RKO (cell line): ENCODE measurements around the gene ZNF710.

Source experiments
- DNase-seq: peaks from one replicate; pipeline ENCODE4 v3.0.0-alpha.2; 2016; ENCODE audit warnings: low spot score

Gene ZNF710

GRCh38 chr15:90082140-90082715 is 81.1 kb downstream of the ZNF710 start:
- no peak for DNase-seq

GRCh38 chr15:90083419-90083818 is 82.3 kb downstream of the ZNF710 start:
- DNase-seq: no peak

GRCh38 chr15:90083954-90084607 is 83.0 kb downstream of the ZNF710 start:
- DNase-seq: no peak

GRCh38 chr15:90084876-90085423 is 83.8 kb downstream of the ZNF710 start:
- no peak for DNase-seq

- no peak for DNase-seq
Observed at GRCh38 chr15:90085565-90085964, 84.4 kb downstream of the ZNF710 start.

- peak; percentile 49 for DNase-seq
Observed at GRCh38 chr15:90086868-90087268, 85.7 kb downstream of the ZNF710 start.

- DNase-seq: peak; percentile 34
Observed at GRCh38 chr15:90087454-90088154, 86.5 kb downstream of the ZNF710 start.

- no peak for DNase-seq
Observed at GRCh38 chr15:90090226-90090848, 89.2 kb downstream of the ZNF710 start.

GRCh38 chr15:90091156-90091931 is 90.2 kb downstream of the ZNF710 start:
- DNase-seq: no peak

GRCh38 chr15:90095521-90095959 is 94.4 kb downstream of the ZNF710 start:
- DNase-seq: no peak

- DNase-seq: no peak
Observed at GRCh38 chr15:90097475-90097874, 96.4 kb downstream of the ZNF710 start.

GRCh38 chr15:90099072-90099867 is 98.1 kb downstream of the ZNF710 start:
- DNase-seq: no peak

GRCh38 chr15:90099868-90100831 is 99.0 kb downstream of the ZNF710 start:
- no peak for DNase-seq

GRCh38 chr15:90101130-90101968 is 100.2 kb downstream of the ZNF710 start:
- DNase-seq: no peak

- peak; percentile 81 for DNase-seq
Observed at GRCh38 chr15:90101969-90102890, 101.1 kb downstream of the ZNF710 start, which contains the start of gene IDH2. Gene IDH2, minus strand, starts transcription at chr15:90102468. Its CDS starts 78 bp downstream, at chr15:90102390.

GRCh38 chr15:90103701-90104329 is 102.7 kb downstream of the ZNF710 start:
- no peak for DNase-seq

GRCh38 chr15:90104551-90104950 is 103.4 kb downstream of the ZNF710 start:
- DNase-seq: no peak
